ENCODE data around the gene RPP14. TPM values are rescaled to one million over a fixed set of nuclear protein-coding genes. Genes with fewer than 3 reads are reported as not detected.
"Not testable (repeated sequence)": the region's sequence is repeated elsewhere in the genome, so short reads cannot be mapped to it uniquely, and the experiment has no call there.

The RPP14 gene
- total RNA-seq, 1 experiment from 2014 or later: 25.4 TPM

GRCh38 chr3:58288011-58288728 is 17.9 kb upstream of the RPP14 start:
- peak; percentile 52 for DNase-seq (ENCODE audit: low read depth, low spot score)
- in situ Hi-C loops (cut with HindIII; ENCODE audit: low pct_unique_long_range_greater_than_20kb, low sequenced_read_pairs): no loop called here

- in situ Hi-C loops (cut with HindIII; ENCODE audit: low pct_unique_long_range_greater_than_20kb, low sequenced_read_pairs); DNase-seq (ENCODE audit: low read depth, low spot score): not testable (repeated sequence)
Measured at GRCh38 chr3:58288964-58289613, 17.0 kb upstream of the RPP14 start.

GRCh38 chr3:58290446-58290845 is 15.6 kb upstream of the RPP14 start:
- in situ Hi-C loops (cut with HindIII; ENCODE audit: low pct_unique_long_range_greater_than_20kb, low sequenced_read_pairs); DNase-seq (ENCODE audit: low read depth, low spot score): not testable (repeated sequence)

GRCh38 chr3:58291671-58292338 is 14.2 kb upstream of the RPP14 start:
- DNase-seq (ENCODE audit: low read depth, low spot score): no peak
- in situ Hi-C loops (cut with HindIII; ENCODE audit: low pct_unique_long_range_greater_than_20kb, low sequenced_read_pairs): no loop called here

- no peak for DNase-seq (ENCODE audit: low read depth, low spot score)
- in situ Hi-C loops (cut with HindIII; ENCODE audit: low pct_unique_long_range_greater_than_20kb, low sequenced_read_pairs): no loop called here
Measured at GRCh38 chr3:58292866-58293265, 13.2 kb upstream of the RPP14 start.

GRCh38 chr3:58293516-58293915 is 12.5 kb upstream of the RPP14 start:
- DNase-seq (ENCODE audit: low read depth, low spot score): no peak
- in situ Hi-C loops (cut with HindIII; ENCODE audit: low pct_unique_long_range_greater_than_20kb, low sequenced_read_pairs): no loop called here

- DNase-seq (ENCODE audit: low read depth, low spot score): peak; percentile 60
- in situ Hi-C loops (cut with HindIII; ENCODE audit: low pct_unique_long_range_greater_than_20kb, low sequenced_read_pairs): no loop called here
Measured at GRCh38 chr3:58296269-58296668, 9.8 kb upstream of the RPP14 start.

GRCh38 chr3:58296843-58297242 is 9.2 kb upstream of the RPP14 start:
- in situ Hi-C loops (cut with HindIII; ENCODE audit: low pct_unique_long_range_greater_than_20kb, low sequenced_read_pairs): no loop called here
- no peak for DNase-seq (ENCODE audit: low read depth, low spot score)

- no peak for DNase-seq (ENCODE audit: low read depth, low spot score)
- in situ Hi-C loops (cut with HindIII; ENCODE audit: low pct_unique_long_range_greater_than_20kb, low sequenced_read_pairs): no loop called here
Measured at GRCh38 chr3:58298190-58298589, 7.9 kb upstream of the RPP14 start.

- no peak for DNase-seq (ENCODE audit: low read depth, low spot score)
- in situ Hi-C loops (cut with HindIII; ENCODE audit: low pct_unique_long_range_greater_than_20kb, low sequenced_read_pairs): no loop called here
Measured at GRCh38 chr3:58299075-58299474, 7.0 kb upstream of the RPP14 start.

GRCh38 chr3:58299839-58300516 is 6.1 kb upstream of the RPP14 start:
- DNase-seq (ENCODE audit: low read depth, low spot score): peak; percentile 54
- in situ Hi-C loops (cut with HindIII; ENCODE audit: low pct_unique_long_range_greater_than_20kb, low sequenced_read_pairs): no loop called here

- DNase-seq (ENCODE audit: low read depth, low spot score): peak; percentile 66
- in situ Hi-C loops (cut with HindIII; ENCODE audit: low pct_unique_long_range_greater_than_20kb, low sequenced_read_pairs): no loop called here
Measured at GRCh38 chr3:58307639-58308215, 1.7 kb downstream of the RPP14 start.

GRCh38 chr3:58308728-58309127 is 2.7 kb downstream of the RPP14 start:
- in situ Hi-C loops (cut with HindIII; ENCODE audit: low pct_unique_long_range_greater_than_20kb, low sequenced_read_pairs): no loop called here
- no peak for DNase-seq (ENCODE audit: low read depth, low spot score)

GRCh38 chr3:58317811-58318210 is 11.8 kb downstream of the RPP14 start:
- in situ Hi-C loops (cut with HindIII; ENCODE audit: low pct_unique_long_range_greater_than_20kb, low sequenced_read_pairs): no loop called here
- no peak for DNase-seq (ENCODE audit: low read depth, low spot score)

GRCh38 chr3:58321791-58322190 is 15.7 kb downstream of the RPP14 start:
- no peak for DNase-seq (ENCODE audit: low read depth, low spot score)
- in situ Hi-C loops (cut with HindIII; ENCODE audit: low pct_unique_long_range_greater_than_20kb, low sequenced_read_pairs): no loop called here

- DNase-seq (ENCODE audit: low read depth, low spot score): no peak
- in situ Hi-C loops (cut with HindIII; ENCODE audit: low pct_unique_long_range_greater_than_20kb, low sequenced_read_pairs): no loop called here
Measured at GRCh38 chr3:58322793-58323192, 16.7 kb downstream of the RPP14 start.

GRCh38 chr3:58323529-58324390 is 17.7 kb downstream of the RPP14 start:
- in situ Hi-C loops (cut with HindIII; ENCODE audit: low pct_unique_long_range_greater_than_20kb, low sequenced_read_pairs): no loop called here
- no peak for DNase-seq (ENCODE audit: low read depth, low spot score)
